ENCODE measurements around the gene MARK4.

The MARK4 gene

GRCh38 chr19:45238556-45238955 lies 12.5 kb upstream of the MARK4 start:
- Histone ChIP-seq H3K27me3 (ENCODE audit: control insufficient read depth, insufficient read depth, low read length, poor library complexity, severe bottlenecking) (no peaks in the 10 kb centered on the region), H3K27ac (ENCODE audit: insufficient read depth, low read depth, low read length, poor library complexity, severe bottlenecking) (no peak overlapping the region), H3K36me3 (ENCODE audit: control insufficient read depth, insufficient read depth, low read length) (no peaks in the 10 kb centered on the region), H3K9me3 (ENCODE audit: control insufficient read depth, low read length) (no peaks in the 10 kb centered on the region), H3K4me1 (ENCODE audit: control insufficient read depth, insufficient read depth, low read length) (peaks cover 4% of the 10 kb centered on the region), H3K4me3 (ENCODE audit: insufficient read depth, low read depth, low read length) (no peak overlapping the region)
- WGBS, 2 experiments, result 91% methylated on average over 25 of the region's 25 CpGs

- no peak overlapping the region for H3K27ac ChIP-seq (ENCODE audit: insufficient read depth, low read depth, low read length, poor library complexity, severe bottlenecking)
- H3K36me3 ChIP-seq (ENCODE audit: control insufficient read depth, insufficient read depth, low read length), result no peaks in the 10 kb centered on the region
- 87 to 91% methylated on average over 13 of the region's 13 CpGs for WGBS, 2 experiments
- H3K4me3 ChIP-seq (ENCODE audit: insufficient read depth, low read depth, low read length), result no peak overlapping the region
- H3K4me1 ChIP-seq (ENCODE audit: control insufficient read depth, insufficient read depth, low read length), result no peaks in the 10 kb centered on the region
- no peaks in the 10 kb centered on the region for H3K27me3 ChIP-seq (ENCODE audit: control insufficient read depth, insufficient read depth, low read length, poor library complexity, severe bottlenecking)
- H3K9me3 ChIP-seq (ENCODE audit: control insufficient read depth, low read length), result no peaks in the 10 kb centered on the region
Observed at GRCh38 chr19:45243144-45243732, 7.8 kb upstream of the MARK4 start.

- WGBS, 2 experiments, result 71 to 75% methylated on average over 15 of the region's 15 CpGs
- H3K4me1 ChIP-seq (ENCODE audit: control insufficient read depth, insufficient read depth, low read length), result no peaks in the 10 kb centered on the region
- no peak overlapping the region for H3K4me3 ChIP-seq (ENCODE audit: insufficient read depth, low read depth, low read length)
- no peak overlapping the region for H3K27ac ChIP-seq (ENCODE audit: insufficient read depth, low read depth, low read length, poor library complexity, severe bottlenecking)
- no peaks in the 10 kb centered on the region for H3K9me3 ChIP-seq (ENCODE audit: control insufficient read depth, low read length)
- H3K27me3 ChIP-seq (ENCODE audit: control insufficient read depth, insufficient read depth, low read length, poor library complexity, severe bottlenecking), result peaks cover 3% of the 10 kb centered on the region
- no peaks in the 10 kb centered on the region for H3K36me3 ChIP-seq (ENCODE audit: control insufficient read depth, insufficient read depth, low read length)
Observed at GRCh38 chr19:45244133-45244794, 6.8 kb upstream of the MARK4 start.

- Histone ChIP-seq H3K4me3 (ENCODE audit: insufficient read depth, low read depth, low read length) (no peak within 1 kb of the TSS), H3K27me3 (ENCODE audit: control insufficient read depth, insufficient read depth, low read length, poor library complexity, severe bottlenecking) (peaks cover 13% of the 10 kb centered on the region), H3K4me1 (ENCODE audit: control insufficient read depth, insufficient read depth, low read length) (peaks cover 4% of the 10 kb centered on the region), H3K36me3 (ENCODE audit: control insufficient read depth, insufficient read depth, low read length) (no peaks in the 10 kb centered on the region), H3K9me3 (ENCODE audit: control insufficient read depth, low read length) (no peaks in the 10 kb centered on the region), H3K27ac (ENCODE audit: insufficient read depth, low read depth, low read length, poor library complexity, severe bottlenecking) (no peak within 1 kb of the TSS)
- WGBS, 2 experiments, result 72 to 76% methylated on average over 17 of the region's 17 CpGs
Observed at GRCh38 chr19:45245334-45245787, 5.7 kb upstream of the MARK4 start, which contains the start of gene EXOC3L2. TSS of gene EXOC3L2 (minus strand) at chr19:45245407. CDS start at chr19:45239045, 6,362 bp downstream.

DNA sequence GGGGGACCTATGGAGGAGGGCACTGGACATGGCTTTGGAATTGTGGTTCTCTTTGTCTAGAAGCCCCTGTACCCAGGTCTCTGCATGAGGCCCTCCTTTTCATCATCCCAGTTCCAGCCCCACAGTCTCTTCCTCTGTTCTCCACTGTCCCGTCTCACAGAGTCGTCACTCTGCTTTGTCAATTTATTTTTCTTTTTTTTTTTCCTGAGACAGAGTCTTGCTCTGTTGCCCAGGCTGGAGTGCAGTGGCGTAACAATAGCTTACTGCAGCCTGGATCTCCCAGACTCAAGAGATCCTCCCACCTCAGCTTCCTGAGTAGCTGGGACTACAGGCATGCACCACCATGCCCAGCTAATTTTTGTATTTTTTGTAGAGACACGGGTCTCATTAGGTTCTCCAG lies 5.2 kb upstream of the MARK4 start:
- Histone ChIP-seq H3K36me3 (ENCODE audit: control insufficient read depth, insufficient read depth, low read length) (no peaks in the 10 kb centered on the region), H3K9me3 (ENCODE audit: control insufficient read depth, low read length) (no peaks in the 10 kb centered on the region), H3K4me1 (ENCODE audit: control insufficient read depth, insufficient read depth, low read length) (peaks cover 7% of the 10 kb centered on the region), H3K27ac (ENCODE audit: insufficient read depth, low read depth, low read length, poor library complexity, severe bottlenecking) (no peak overlapping the region), H3K4me3 (ENCODE audit: insufficient read depth, low read depth, low read length) (no peak overlapping the region), H3K27me3 (ENCODE audit: control insufficient read depth, insufficient read depth, low read length, poor library complexity, severe bottlenecking) (peaks cover 18% of the 10 kb centered on the region)
- WGBS, 2 experiments, result 87 to 88% methylated on average over 4 of the region's 4 CpGs

DNA sequence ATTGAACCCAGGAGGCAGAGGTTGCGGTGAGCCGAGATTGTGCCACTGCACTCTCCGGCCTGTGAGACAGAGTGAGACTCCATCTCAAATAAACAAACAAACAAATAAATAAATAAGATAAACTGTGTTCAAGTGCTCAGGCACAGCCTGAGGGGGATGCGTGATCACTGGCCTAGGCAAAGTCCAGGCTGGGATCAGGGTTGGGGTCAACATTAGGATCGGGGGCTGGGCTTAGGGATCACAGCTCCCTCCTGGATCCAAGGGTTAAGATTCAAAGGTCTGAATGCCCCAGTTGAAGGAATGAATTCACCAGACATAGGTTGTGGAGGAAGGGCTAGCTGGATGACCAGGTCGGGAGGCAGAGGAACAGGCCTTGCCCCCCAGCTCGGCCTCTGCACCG lies 3.9 kb upstream of the MARK4 start:
- 88 to 96% methylated on average over 8 of the region's 8 CpGs for WGBS, 2 experiments
- H3K27ac ChIP-seq (ENCODE audit: insufficient read depth, low read depth, low read length, poor library complexity, severe bottlenecking), result no peak overlapping the region
- peaks cover 18% of the 10 kb centered on the region for H3K27me3 ChIP-seq (ENCODE audit: control insufficient read depth, insufficient read depth, low read length, poor library complexity, severe bottlenecking)
- no peaks in the 10 kb centered on the region for H3K36me3 ChIP-seq (ENCODE audit: control insufficient read depth, insufficient read depth, low read length)
- H3K4me3 ChIP-seq (ENCODE audit: insufficient read depth, low read depth, low read length), result no peak overlapping the region
- H3K4me1 ChIP-seq (ENCODE audit: control insufficient read depth, insufficient read depth, low read length), result peaks cover 10% of the 10 kb centered on the region
- H3K9me3 ChIP-seq (ENCODE audit: control insufficient read depth, low read length), result no peaks in the 10 kb centered on the region

- no peaks in the 10 kb centered on the region for H3K9me3 ChIP-seq (ENCODE audit: control insufficient read depth, low read length)
- 74 to 76% methylated on average over 9 to 11 of the region's 11 CpGs for WGBS, 2 experiments
- H3K36me3 ChIP-seq (ENCODE audit: control insufficient read depth, insufficient read depth, low read length), result no peaks in the 10 kb centered on the region
- no peak overlapping the region for H3K4me3 ChIP-seq (ENCODE audit: insufficient read depth, low read depth, low read length)
- H3K27ac ChIP-seq (ENCODE audit: insufficient read depth, low read depth, low read length, poor library complexity, severe bottlenecking), result no peak overlapping the region
- H3K27me3 ChIP-seq (ENCODE audit: control insufficient read depth, insufficient read depth, low read length, poor library complexity, severe bottlenecking), result peaks cover 18% of the 10 kb centered on the region
- peaks cover 15% of the 10 kb centered on the region for H3K4me1 ChIP-seq (ENCODE audit: control insufficient read depth, insufficient read depth, low read length)
Observed at GRCh38 chr19:45249261-45250033, 1.6 kb upstream of the MARK4 start.

DNA sequence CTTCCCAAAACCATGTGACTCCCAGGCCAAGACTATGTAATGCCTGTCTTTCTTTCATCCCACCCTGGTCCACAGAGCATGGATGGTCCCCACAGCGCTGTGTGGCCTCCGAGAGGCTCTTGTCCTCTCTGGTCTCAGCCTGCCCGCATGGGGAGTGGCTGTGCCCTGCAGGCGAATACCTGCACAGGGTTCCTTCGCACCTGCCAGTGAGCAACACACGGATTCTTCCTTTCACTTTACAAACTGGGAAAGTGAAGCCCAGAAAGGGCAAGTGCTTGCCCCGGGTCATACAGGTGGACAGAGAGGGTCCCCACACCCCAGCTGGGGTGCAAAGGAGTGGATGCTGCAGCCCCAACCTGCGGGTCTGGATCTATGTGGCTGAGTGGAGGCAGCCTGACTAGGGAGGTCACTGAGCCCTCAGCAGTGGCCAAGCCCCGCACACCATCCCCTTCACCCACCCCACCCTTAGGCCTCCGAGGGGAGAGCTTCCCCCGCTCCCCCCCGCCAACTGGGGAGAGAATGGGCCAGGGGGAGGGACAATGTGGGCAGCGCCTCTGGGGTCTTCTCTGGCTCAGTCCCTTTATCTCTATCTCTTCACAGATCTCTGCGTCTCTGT lies 747 bp upstream of the MARK4 start:
- H3K27ac ChIP-seq (ENCODE audit: insufficient read depth, low read depth, low read length, poor library complexity, severe bottlenecking), result no peak overlapping the region
- no peaks in the 10 kb centered on the region for H3K36me3 ChIP-seq (ENCODE audit: control insufficient read depth, insufficient read depth, low read length)
- no peaks in the 10 kb centered on the region for H3K9me3 ChIP-seq (ENCODE audit: control insufficient read depth, low read length)
- H3K27me3 ChIP-seq (ENCODE audit: control insufficient read depth, insufficient read depth, low read length, poor library complexity, severe bottlenecking), result peaks cover 18% of the 10 kb centered on the region
- peaks cover 15% of the 10 kb centered on the region for H3K4me1 ChIP-seq (ENCODE audit: control insufficient read depth, insufficient read depth, low read length)
- 41 to 49% methylated on average over 14 of the region's 14 CpGs for WGBS, 2 experiments
- H3K4me3 ChIP-seq (ENCODE audit: insufficient read depth, low read depth, low read length), result peak overlapping the region; percentile 72

DNA sequence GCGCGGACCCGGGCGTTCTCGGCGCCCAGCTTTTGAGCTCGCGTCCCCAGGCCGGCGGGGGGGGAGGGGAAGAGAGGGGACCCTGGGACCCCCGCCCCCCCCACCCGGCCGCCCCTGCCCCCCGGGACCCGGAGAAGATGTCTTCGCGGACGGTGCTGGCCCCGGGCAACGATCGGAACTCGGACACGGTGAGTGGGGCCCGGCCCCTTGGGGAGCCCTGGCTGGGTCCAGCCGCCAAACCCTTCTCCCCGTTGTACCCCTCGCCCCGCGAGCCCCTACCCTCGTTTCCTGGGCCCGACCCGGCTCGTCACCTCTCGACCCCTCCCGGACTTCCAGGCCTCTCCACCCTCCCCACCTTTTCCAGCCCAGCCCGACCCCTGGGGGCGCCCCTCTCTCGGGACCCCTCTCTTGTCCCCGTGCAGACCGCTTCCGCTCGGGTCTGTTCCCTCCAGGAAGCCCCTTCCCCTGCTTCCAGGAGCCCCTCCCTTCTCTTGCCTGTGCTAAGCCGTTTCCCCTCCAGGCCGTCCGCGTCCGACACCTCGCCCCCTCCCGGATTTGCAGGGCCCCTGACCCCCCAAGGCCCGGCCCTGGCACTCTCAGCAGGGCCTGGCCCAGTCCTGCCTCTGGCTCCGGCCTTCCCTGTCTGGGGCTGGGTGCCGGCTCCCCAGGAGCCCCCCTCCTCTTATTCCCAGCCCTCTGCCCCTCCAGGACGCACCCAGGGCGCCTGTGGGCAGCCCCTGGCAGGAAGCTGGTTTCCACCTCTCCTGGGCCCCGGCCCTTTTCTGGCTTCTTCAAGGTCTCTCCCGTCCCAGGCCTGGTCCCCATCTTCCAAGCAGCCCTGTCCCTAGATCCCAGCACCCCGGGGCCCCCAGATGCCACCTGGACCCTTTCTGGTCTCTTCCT lies 632 bp downstream of the MARK4 start:
- H3K4me3 ChIP-seq (ENCODE audit: insufficient read depth, low read depth, low read length), result peak overlapping the region; percentile 72
- H3K9me3 ChIP-seq (ENCODE audit: control insufficient read depth, low read length), result no peaks in the 10 kb centered on the region
- no peaks in the 10 kb centered on the region for H3K36me3 ChIP-seq (ENCODE audit: control insufficient read depth, insufficient read depth, low read length)
- H3K27ac ChIP-seq (ENCODE audit: insufficient read depth, low read depth, low read length, poor library complexity, severe bottlenecking), result no peak overlapping the region
- 4% methylated on average over 54 to 57 of the region's 57 CpGs for WGBS, 2 experiments
- peaks cover 15% of the 10 kb centered on the region for H3K4me1 ChIP-seq (ENCODE audit: control insufficient read depth, insufficient read depth, low read length)
- H3K27me3 ChIP-seq (ENCODE audit: control insufficient read depth, insufficient read depth, low read length, poor library complexity, severe bottlenecking), result peaks cover 18% of the 10 kb centered on the region
